Stimulated activated CD4-positive, alpha-beta T cell treated with anti-CD3 and anti-CD28 coated beads, Interleukin-2, amount 100 ng/mL, for 24 hours (primary cell): Measurements from ENCODE around the gene FOXN3.

Experiments used
- DNase-seq, 2 donors: peaks; one replicate each; pipeline ENCODE4 v3.0.0-alpha.2; 2020

The FOXN3 gene

DNA sequence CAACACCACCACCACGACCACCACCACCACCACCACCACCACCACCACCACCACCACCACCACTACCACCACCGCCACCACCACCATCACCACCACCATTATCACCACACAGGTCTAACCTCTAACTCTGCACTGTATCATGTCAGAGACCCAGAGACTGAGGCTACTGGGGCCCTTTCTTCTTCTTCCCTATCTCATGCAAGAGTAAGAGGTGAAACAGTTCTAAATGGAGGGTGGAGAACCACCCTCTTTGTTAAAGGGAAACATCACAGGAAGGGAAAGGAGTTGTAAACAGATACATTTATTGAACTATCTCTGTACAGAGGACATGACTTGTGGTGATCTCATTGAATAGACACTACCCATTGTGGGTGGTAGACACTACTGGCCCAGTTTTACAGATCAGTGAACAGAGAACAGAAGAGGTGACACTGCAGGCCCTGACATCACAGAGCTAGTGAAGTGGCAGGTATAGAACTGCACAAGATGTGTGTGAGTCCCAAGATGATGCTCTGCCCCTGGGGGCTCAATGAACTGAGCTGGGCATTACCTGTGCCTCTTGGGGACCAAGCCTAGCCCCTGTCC is 91.6 kb downstream of the FOXN3 start:
- DNase-seq = no peak

- no peak for DNase-seq
Observed at GRCh38 chr14:89324501-89325298, 92.3 kb downstream of the FOXN3 start.

DNA sequence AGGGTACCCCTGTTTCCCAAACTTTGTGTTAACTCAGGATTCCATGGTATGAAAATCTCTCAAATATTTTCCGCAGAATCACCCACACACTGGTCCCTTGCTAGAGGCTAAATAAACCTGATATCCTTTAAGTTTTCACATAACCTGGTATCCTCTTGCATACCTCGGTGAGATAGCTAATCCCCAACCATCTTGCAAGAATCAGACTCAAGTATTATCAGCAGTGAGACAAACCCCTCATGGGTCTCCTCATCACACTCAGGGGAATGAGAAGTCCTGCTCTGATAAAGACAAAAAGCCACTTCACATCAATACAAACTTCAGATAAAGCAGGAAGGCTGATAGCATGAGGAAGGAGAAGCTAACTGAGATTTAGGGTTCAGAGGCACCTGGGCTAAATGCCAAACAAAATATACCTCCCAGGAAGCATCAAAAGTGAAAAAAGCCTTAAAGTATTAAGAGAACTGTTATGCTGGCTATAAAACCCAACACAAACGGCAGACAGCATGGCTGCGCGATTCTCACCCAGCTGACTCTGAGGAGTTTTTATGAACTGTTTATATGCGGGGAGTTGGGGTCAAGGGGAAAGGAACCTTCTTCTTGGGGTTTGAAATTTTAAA is 96.5 kb downstream of the FOXN3 start:
- no peak for DNase-seq

GRCh38 chr14:89319687-89320086 is 97.3 kb downstream of the FOXN3 start:
- no peak for DNase-seq

DNA sequence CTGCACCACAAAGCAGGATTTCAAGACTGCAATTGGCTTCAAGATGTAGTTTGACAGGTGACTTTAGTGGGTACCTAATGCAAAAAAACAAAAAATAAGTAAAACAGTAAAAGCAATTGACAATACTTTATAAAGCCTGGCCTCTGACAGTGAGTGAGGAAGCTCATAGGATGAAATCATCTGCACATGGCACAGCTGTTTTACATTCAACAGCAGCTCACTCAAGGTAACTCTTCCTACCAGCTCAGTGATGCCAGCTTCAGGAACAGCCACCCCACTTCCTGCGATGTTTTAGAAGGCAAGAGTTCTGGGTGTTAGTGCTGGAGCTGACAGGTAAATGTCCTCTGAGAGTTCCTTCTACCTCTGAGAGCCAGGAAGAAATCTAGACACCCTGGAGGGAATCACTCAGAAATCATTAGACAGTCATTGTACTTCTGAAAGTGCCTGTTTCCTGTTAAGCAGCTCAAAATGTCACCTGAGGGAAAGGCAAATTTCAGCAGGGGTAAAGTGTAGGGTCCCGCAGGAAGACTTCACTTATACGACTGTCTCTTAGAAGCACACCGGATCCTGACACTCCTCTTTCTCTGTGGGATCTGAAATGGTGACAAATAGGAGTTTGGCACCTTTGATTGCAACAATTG is 99.9 kb downstream of the FOXN3 start:
- DNase-seq = no peak

- no peak for DNase-seq
Observed at GRCh38 chr14:89315493-89316470, 101.3 kb downstream of the FOXN3 start.

DNA sequence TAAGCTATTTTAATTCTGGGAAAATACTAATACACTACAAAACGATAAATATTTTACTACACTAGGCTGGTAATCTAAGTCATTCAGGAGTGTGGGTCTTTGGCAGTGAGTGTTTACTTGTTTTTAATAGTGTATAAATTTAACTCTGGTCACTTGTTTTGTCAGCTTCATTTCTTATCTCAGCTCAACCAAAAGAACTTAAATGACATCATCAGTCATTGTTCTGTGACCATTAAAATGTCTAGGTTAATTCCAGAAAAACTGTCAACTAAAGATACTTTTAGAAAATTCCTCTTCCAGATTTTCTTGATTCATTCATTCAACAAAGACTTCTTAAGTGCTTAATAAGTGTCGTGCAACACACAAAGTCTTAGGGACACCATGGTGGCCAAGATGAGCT is 102.8 kb downstream of the FOXN3 start:
- no peak for DNase-seq

DNA sequence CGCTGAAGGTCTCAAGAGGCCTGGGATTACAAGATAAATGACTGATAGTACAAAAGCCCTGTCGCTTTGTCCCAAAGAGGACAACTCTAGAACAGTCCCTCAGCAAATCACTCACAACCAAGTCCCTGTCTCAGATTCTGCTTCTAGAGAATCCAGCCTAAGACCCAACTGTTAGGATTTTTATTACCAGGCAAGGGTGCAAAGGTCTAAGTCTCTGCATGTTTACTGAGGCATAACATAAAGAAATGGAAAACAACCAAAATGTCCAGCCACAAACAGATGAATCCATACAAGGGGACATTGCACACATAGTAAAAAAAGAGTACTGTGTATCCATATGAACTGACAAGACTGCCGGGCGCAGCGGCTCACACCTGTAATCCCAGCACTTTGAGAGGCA is 104.1 kb downstream of the FOXN3 start:
- no peak for DNase-seq

- no peak for DNase-seq
Observed at GRCh38 chr14:89310211-89310610, 106.8 kb downstream of the FOXN3 start.

DNA sequence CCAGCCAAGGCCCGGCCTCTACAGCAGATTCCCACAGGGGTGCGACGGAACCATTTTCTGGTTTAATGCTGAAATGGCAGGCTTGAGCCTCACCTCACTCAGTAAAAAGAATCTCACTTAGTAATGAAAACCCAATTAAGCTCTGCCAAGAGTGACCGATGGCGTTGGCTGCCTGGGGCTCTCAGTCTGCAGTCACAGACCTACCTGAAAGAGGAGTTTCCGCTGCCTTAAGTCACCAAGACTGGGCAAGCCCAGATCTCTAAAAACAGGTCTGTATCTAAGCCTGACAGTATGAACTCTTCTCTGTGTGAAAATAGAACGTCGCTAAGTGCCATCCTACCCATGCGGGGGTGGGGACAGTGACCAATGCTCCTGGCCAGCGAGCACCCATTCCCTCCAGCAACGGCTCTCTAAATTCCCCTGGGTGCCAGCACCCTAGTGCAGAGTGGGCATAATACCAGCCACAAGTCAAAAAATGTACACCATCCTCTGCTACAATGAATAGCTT is 107.3 kb downstream of the FOXN3 start:
- DNase-seq = no peak

GRCh38 chr14:89308232-89308959 is 108.6 kb downstream of the FOXN3 start:
- no peak for DNase-seq

DNA sequence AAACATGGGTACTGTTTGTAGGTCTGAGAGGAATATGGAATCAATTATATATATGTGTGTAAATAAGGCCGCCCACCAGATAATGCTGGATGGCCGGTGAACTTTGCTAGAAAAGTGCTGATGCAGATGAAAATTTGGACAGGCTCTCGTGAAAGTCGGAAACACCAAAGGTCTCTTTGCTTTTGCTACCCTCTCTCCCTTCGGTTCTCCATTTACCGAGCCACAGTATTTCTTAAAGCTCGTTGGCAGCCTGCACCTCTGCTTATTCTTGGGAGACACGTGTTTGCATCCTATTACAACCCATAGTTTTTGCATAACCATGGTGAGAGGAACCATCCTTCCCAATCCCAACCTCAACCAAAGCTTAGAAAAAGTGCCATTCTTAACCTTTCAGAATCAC is 109.6 kb downstream of the FOXN3 start:
- DNase-seq = no peak

- no peak for DNase-seq
Observed at GRCh38 chr14:89304972-89305703, 111.9 kb downstream of the FOXN3 start.

GRCh38 chr14:89304561-89304960 is 112.5 kb downstream of the FOXN3 start:
- no peak for DNase-seq

DNA sequence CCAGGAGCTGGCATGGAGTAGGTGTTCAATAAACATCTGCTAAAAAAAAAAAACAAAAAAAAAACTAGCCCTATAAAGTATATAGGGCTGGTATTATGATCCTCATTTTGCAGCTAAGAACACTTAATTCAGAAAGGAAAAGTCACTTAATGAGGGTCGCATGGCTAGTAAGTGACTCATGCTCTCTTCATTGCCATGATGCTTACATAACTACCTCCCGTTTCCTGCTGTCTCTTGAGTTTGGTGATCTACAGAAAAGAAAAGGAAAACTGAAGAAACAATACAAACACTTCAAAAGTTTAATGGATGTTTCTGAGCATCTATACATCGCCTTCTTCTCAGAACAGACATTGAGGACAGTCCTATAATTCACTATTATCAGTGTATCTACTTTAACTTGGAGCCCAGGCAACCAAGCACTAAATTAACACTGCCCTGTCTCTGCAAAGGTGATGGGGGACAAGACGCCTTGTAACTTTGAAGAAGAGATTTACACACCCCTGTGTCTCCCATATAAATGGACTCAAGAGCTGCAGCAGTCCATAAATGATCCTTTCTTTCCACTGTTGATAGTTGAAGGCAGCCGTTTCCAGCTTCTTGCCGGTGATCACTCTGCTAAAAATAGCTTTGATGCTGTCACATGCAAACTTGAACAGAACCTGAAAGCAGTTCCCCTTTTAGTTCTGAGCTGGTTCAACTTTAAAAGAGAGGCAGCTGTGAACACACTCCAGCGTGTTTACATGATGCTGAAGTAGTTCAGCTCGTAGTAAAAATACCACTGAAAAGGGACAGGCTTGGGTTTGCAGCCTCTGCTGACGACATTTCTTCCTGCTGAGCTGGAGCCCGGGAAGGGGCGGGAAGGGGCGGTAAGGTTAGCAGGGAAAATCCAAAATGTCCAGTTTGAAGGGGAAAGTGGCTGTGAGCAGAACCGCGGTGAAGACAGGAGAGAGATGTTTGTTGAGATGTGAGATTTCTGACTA is 113.3 kb downstream of the FOXN3 start:
- no peak for DNase-seq

DNA sequence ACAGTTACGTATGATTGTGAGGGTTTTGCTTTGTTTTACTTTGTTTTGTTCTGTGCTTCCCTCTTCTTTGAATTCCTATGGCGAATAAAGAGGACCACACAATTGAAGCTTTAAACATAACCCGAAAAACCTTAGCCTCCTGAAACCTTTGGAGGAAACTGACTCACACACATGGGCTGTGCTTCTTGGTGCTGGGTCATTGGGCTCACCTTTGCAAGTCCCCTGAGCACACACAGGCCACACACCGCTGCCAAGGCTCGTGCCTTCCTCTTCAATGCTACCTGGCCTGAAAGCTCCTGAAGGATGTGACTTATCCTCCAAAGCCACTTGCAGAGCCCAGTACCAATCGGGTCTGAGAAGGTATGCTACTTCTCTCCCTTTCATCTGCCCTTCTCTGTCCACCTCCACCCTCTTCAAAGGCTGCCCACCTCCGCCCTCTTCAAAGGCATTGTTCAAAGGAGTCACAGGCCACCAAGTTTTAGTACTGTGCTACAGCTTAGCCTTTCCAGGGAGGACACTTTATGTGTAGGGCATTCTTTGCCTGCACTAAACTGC is 114.6 kb downstream of the FOXN3 start:
- DNase-seq = no peak

- DNase-seq = no peak
Observed at GRCh38 chr14:89299587-89299986, 117.4 kb downstream of the FOXN3 start.

- no peak for DNase-seq
Observed at GRCh38 chr14:89298056-89298834, 118.8 kb downstream of the FOXN3 start.
